Measurements from ENCODE around the gene CELF1. TPM values are rescaled to one million over a fixed set of nuclear protein-coding genes. Genes with fewer than 3 reads are reported as not detected.
A peak's percentile ranks its signal among the peaks of the same experiment; 100 is the strongest.

Gene CELF1
- total and polyA plus RNA-seq, 2 of the 13 experiments (the other 11 are each of a cell fraction or from before 2014, with no cell fraction given), result 69.0 to 80.1 TPM

DNA sequence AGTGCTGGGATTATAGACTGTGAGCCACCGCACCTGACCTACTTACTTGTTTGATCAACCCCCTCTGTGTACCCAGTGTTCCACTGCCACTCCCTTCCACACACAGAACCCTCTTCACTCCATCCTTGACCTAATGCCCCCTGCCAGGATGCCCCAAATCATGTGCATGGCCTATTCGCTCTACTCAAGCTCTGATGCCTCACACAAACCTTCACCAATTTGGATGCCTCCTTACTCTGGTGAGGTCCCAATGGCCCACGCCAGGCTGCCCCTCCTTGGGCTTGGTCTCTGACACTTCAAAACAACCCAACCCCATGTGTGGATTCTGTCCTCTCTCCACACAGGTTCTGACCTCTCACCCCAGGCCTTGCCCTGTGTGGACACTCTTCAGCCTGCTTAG, 117.2 kb downstream of the CELF1 start:
- DNase-seq (ENCODE audit: low spot score), result peak; percentile 73
- WGBS (ENCODE audit: low lambda C conversion rate), result 6% methylated on average over 3 of the region's 3 CpGs
- no TSS peak for BruUV-seq (replicated peaks)
- ATAC-seq, result peak; percentile 10
- peak; percentile 42 for FAIRE-seq
- Histone ChIP-seq H4K20me1 (ENCODE audit: insufficient read depth, low read length) (no peaks in the 10 kb centered on the region), H3K9ac (ENCODE audit: insufficient read depth, low read depth, low read length) (no peak overlapping the region), H3K27me3 (ENCODE audit: control insufficient read depth in 1 of 2, insufficient read depth in 2 of 2, low read length in 2 of 2) (no peaks in the 10 kb centered on the region; a peak in 1 of 5 replicates), H3K27ac (ENCODE audit: extremely low read length, insufficient read depth, low read length) (peak overlapping the region; percentile 65), H2AFZ (ENCODE audit: low read length) (no peak overlapping the region), H3K4me3 (replicated peaks in 1 of 3; ENCODE audit: insufficient read depth in 1 of 3, low read depth in 2 of 3, low read length in 3 of 3) (no peak overlapping the region), H3K4me1 (ENCODE audit: insufficient read depth, low read length) (peaks cover 92% of the 10 kb centered on the region), H3K4me2 (ENCODE audit: low read depth, low read length) (peak overlapping the region; percentile 34), H3K9me3 (ENCODE audit: low read length) (no peaks in the 10 kb centered on the region), H3K36me3 (replicated peaks in 1 of 2; ENCODE audit: control insufficient read depth in 1 of 2, insufficient read depth in 2 of 2, low read length in 2 of 2) (no peaks in the 10 kb centered on the region), H3K79me2 (ENCODE audit: insufficient read depth, low read length) (no peaks in the 10 kb centered on the region)
- ChIA-PET CTCF (ENCODE audit: low intra/inter-chr PET ratio, low total read pairs) (no interaction called here), POLR2A (interaction anchor here (0.9 to 2.3 kb wide), 4 partner anchors 10 to 26 kb away, joined by 3 to 6 read pairs (median 4); partner anchors contain the start of genes PSMC3 and SLC39A13)
- in situ Hi-C loops (cut with HindIII; ENCODE audit: extremely low pct_ligation_motif_present, low pct_unique_long_range_greater_than_20kb), result no loop called here
- intact Hi-C loops (cut with micrococcal nuclease; ENCODE audit: unreplicated experiment), result loop anchor here (5.0 kb wide), 1 partner anchor 718 kb away; the partner anchor contains the start of gene F2
- no peak for TF ChIP-seq CBX2 (IDR thresholded peaks at IDR 0.05; ENCODE audit: low read depth, low read length)
- TF ChIP-seq CBX2 (CRISPR knock-in tag; IDR thresholded peaks at IDR 0.05; ENCODE audit: low read depth), result no peak
- TF ChIP-seq AHDC1 (CRISPR knock-in tag; IDR thresholded peaks at IDR 0.05; ENCODE audit: borderline replicate concordance), result no peak
- 0 out of 2 replicates have a peak, but pooled peaks have one; percentile 21 for TF ChIP-seq FOXO1 (CRISPR knock-in tag; IDR thresholded peaks at IDR 0.05)
- TF ChIP-seq HNF4A (CRISPR knock-in tag; IDR thresholded peaks at IDR 0.05), result peak; percentile 79
- peak in 1 of 2 experiments; percentile 67; a peak in 2 of 4 replicates for TF ChIP-seq EP300 (IDR thresholded peaks at IDR 0.05; ENCODE audit: low read depth in 2 of 2, low read length in 2 of 2)
- no peak for TF ChIP-seq EP300 (CRISPR knock-in tag; IDR thresholded peaks at IDR 0.05; ENCODE audit: borderline replicate concordance)
- TF ChIP-seq, protein P1, sequence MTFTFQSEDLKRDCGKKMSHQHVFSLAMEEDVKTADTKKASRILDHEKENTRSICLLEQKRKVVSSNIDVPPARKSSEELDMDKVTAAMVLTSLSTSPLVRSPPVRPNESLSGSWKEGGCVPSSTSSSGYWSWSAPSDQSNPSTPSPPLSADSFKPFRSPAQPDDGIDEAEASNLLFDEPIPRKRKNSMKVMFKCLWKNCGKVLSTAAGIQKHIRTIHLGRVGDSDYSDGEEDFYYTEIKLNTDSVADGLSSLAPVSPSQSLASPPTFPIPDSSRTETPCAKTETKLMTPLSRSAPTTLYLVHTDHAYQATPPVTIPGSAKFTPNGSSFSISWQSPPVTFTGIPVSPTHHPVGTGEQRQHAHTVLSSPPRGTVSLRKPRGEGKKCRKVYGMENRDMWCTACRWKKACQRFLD (CRISPR knock-in tag; IDR thresholded peaks at IDR 0.05; ENCODE audit: borderline replicate concordance), result no peak
- no peak for TF ChIP-seq ZNF749 (CRISPR knock-in tag; IDR thresholded peaks at IDR 0.05; ENCODE audit: borderline replicate concordance)
- no peak for TF ChIP-seq ATAD3A (CRISPR knock-in tag; IDR thresholded peaks at IDR 0.05)
- TF ChIP-seq, protein P2, sequence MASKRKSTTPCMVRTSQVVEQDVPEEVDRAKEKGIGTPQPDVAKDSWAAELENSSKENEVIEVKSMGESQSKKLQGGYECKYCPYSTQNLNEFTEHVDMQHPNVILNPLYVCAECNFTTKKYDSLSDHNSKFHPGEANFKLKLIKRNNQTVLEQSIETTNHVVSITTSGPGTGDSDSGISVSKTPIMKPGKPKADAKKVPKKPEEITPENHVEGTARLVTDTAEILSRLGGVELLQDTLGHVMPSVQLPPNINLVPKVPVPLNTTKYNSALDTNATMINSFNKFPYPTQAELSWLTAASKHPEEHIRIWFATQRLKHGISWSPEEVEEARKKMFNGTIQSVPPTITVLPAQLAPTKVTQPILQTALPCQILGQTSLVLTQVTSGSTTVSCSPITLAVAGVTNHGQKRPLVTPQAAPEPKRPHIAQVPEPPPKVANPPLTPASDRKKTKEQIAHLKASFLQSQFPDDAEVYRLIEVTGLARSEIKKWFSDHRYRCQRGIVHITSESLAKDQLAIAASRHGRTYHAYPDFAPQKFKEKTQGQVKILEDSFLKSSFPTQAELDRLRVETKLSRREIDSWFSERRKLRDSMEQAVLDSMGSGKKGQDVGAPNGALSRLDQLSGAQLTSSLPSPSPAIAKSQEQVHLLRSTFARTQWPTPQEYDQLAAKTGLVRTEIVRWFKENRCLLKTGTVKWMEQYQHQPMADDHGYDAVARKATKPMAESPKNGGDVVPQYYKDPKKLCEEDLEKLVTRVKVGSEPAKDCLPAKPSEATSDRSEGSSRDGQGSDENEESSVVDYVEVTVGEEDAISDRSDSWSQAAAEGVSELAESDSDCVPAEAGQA (IDR thresholded peaks at IDR 0.05; ENCODE audit: low read depth), result no peak
- TF ChIP-seq, protein P2 (CRISPR knock-in tag; IDR thresholded peaks at IDR 0.05; ENCODE audit: borderline replicate concordance), result no peak
